Neural progenitor cell (in vitro differentiated cells): ENCODE results near the gene FBLN1. TPM values are rescaled to one million over a fixed set of nuclear protein-coding genes. Genes with fewer than 3 reads are reported as not detected.

ENCODE experiments used
- DNase-seq: peaks from one replicate; pipeline ENCODE4 v3.0.0-alpha.2; 2016; ENCODE audit warnings: low spot score
- H2AFZ ChIP-seq: fragments of 200-600 bp; sonication (generic); replicated peaks from 2 replicates; pipeline ENCODE4 v1.6.1; 2016; ENCODE audit warnings: antibody characterized with exemption
- H3F3A ChIP-seq: fragments of 200-600 bp; sonication (generic); 2 replicates; pipeline ENCODE4 v1.6.1; 2016; ENCODE audit warnings: antibody characterized with exemption, low read depth
- H3K27ac ChIP-seq: fragments of 200-600 bp; sonication (generic); 2 replicates; pipeline ENCODE4 v1.5.1; 2016; ENCODE audit warnings: mild to moderate bottlenecking
- H3K27me3 ChIP-seq: fragments of 200-600 bp; sonication (generic); 2 replicates; pipeline ENCODE4 v1.6.1; 2016; ENCODE audit warnings: mild to moderate bottlenecking, moderate library complexity
- H3K36me3 ChIP-seq: fragments of 200-600 bp; sonication (generic); 2 replicates; pipeline ENCODE4 v1.5.1; 2016
- H3K4me1 ChIP-seq: fragments of 200-600 bp; sonication (generic); 2 replicates; pipeline ENCODE4 v1.6.1; 2016; ENCODE audit warnings: mixed run types
- H3K4me2 ChIP-seq: fragments of 200-600 bp; sonication (generic); 2 replicates; pipeline ENCODE4 v1.6.1; 2016
- H3K4me3 ChIP-seq: fragments of 200-600 bp; sonication (generic); 2 replicates; pipeline ENCODE4 v1.5.1; 2016
- H3K79me2 ChIP-seq: fragments of 200-600 bp; sonication (generic); 2 replicates; pipeline ENCODE4 v1.6.1; 2016; ENCODE audit warnings: low read depth
- H3K9ac ChIP-seq: fragments of 200-600 bp; sonication (generic); 2 replicates; pipeline ENCODE4 v1.6.1; 2016
- H3K9me3 ChIP-seq: fragments of 200-600 bp; sonication (generic); 2 replicates; pipeline ENCODE4 v1.5.1; 2016; ENCODE audit warnings: low read depth
- H4K20me1 ChIP-seq: fragments of 200-600 bp; sonication (generic); 2 replicates; pipeline ENCODE4 v1.6.1; 2016; ENCODE audit warnings: low read depth
- H3K27ac Mint-ChIP-seq: 3 replicates; pipeline ENCODE4 v1.8.0; 2021; ENCODE audit warnings: mixed read lengths
- H3K27me3 Mint-ChIP-seq: 2 replicates; pipeline ENCODE4 v1.8.0; 2022; ENCODE audit warnings: low read depth, mild to moderate bottlenecking, inconsistent platforms, moderate library complexity, mixed read lengths; ENCODE audit not compliant: insufficient read depth
- H3K36me3 Mint-ChIP-seq: 3 replicates; pipeline ENCODE4 v1.8.0; 2021; ENCODE audit warnings: mixed read lengths
- H3K4me1 Mint-ChIP-seq: 3 replicates; pipeline ENCODE4 v1.8.0; 2021; ENCODE audit warnings: mixed read lengths
- H3K4me3 Mint-ChIP-seq: 3 replicates; pipeline ENCODE4 v1.8.0; 2021; ENCODE audit warnings: mild to moderate bottlenecking, moderate library complexity, mixed read lengths
- H3K9me3 Mint-ChIP-seq: 3 replicates; pipeline ENCODE4 v1.8.0; 2020; ENCODE audit warnings: mixed read lengths
- CTCF ChIP-seq: fragments of 200-600 bp; sonication (generic); IDR thresholded peaks from 2 replicates; pipeline ENCODE4 v1.5.1; 2017; ENCODE audit warnings: antibody characterized with exemption, mild to moderate bottlenecking
- EZH2 ChIP-seq: fragments of 200-600 bp; sonication (generic); IDR thresholded peaks from 2 replicates; pipeline ENCODE4 v1.6.1; 2017; ENCODE audit warnings: antibody characterized with exemption, mild to moderate bottlenecking, moderate library complexity
- EZH2phosphoT487 ChIP-seq: fragments of 200-600 bp; sonication (generic); IDR thresholded peaks from 2 replicates; pipeline ENCODE4 v1.6.1; 2017; ENCODE audit warnings: antibody characterized with exemption
- total RNA-seq: library from RNA; depleted of rRNA; stranded (reverse); fragments of >200 nt; gene quantifications from 2 replicates; pipeline ENCODE4 v1.2.3, GENCODE V29; 2015; ENCODE audit warnings: low replicate concordance

The FBLN1 gene
- total RNA-seq, 1 donor from 2014 or later: 84.3 TPM

DNA sequence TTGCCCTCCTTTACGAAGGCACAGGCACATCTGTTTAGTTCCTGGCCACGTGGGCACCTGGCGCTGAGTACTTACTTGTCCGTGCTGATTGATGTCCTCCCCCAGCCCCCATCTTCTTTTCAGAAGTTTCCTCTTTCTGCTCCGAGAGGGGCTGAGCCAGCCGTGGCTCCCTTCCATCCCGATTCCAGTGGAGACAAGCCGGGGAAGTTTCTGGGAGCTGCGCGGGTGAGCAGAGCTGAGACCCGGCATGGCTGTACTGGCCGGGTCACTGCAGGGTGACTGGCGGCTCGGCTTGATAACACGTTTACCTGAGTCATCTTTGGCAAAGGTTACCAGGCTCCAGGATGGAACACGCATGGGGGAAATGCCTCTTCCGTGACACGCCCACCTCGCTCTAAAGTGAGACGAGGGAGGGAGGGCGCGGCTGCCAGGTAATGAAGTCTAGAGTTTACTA, 123.5 kb downstream of the FBLN1 start:
- no peaks in the 10 kb centered on the region for H3K4me1 ChIP-seq
- H3K4me3 ChIP-seq: no peak overlapping the region
- no peaks in the 10 kb centered on the region for H3K36me3 ChIP-seq
- no peak overlapping the region for H3K4me2 ChIP-seq
- TF ChIP-seq CTCF: no peak
- no peak for TF ChIP-seq EZH2
- TF ChIP-seq EZH2phosphoT487: no peak
- Mint-ChIP-seq H3K4me3 (no peak overlapping the region), H3K9me3 (no peaks in the 10 kb centered on the region), H3K36me3 (no peaks in the 10 kb centered on the region), H3K27ac (no peak overlapping the region), H3K4me1 (peaks cover 20% of the 10 kb centered on the region), H3K27me3 (peaks cover 10% of the 10 kb centered on the region)
- H3F3A ChIP-seq: peaks cover 3% of the 10 kb centered on the region
- H4K20me1 ChIP-seq: peaks cover 4% of the 10 kb centered on the region
- DNase-seq: no peak
- H2AFZ ChIP-seq: no peak overlapping the region
- H3K27me3 ChIP-seq: no peaks in the 10 kb centered on the region
- H3K9ac ChIP-seq: no peak overlapping the region
- no peak overlapping the region for H3K27ac ChIP-seq
- H3K79me2 ChIP-seq: no peaks in the 10 kb centered on the region
- no peaks in the 10 kb centered on the region for H3K9me3 ChIP-seq

DNA sequence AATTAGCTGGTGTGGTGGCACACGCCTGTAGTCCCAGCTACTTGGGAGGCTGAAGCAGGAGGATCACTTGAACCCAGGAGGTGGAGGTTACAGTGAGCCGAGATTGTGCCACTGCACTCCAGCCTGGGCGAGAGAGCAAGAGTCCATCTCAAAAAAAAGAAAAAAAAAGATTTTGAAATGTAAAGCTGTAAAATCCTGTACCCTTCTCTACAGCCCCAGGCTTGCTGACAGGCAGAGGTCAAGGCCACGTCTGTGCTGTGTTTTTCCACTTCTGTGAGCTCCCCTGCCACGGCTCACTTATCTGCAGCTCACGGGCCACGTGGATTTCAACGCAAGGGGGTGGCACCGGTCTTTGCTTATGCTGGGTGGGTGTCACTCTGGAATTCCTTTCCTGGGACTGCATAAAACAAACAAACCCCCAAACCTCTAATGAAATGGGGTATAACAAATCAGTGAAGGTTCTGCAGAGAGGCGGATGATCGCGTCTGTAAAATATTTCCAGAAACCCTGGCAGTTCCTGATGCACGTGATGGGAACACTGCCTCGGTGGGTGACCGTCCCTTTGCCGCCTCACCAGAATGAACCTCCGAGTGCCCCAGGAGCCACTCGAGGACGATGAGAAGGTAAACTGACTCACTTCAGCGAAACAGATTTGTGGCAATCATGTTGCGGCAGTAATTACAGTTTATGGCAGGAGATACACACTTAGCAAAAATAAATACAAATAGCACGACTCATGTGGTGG, 125.0 kb downstream of the FBLN1 start:
- peaks cover 10% of the 10 kb centered on the region for H3K27me3 ChIP-seq
- Mint-ChIP-seq H3K9me3 (no peaks in the 10 kb centered on the region), H3K36me3 (no peaks in the 10 kb centered on the region), H3K27me3 (peaks cover 14% of the 10 kb centered on the region), H3K4me3 (no peak overlapping the region), H3K27ac (no peak overlapping the region), H3K4me1 (peaks cover 32% of the 10 kb centered on the region)
- no peak overlapping the region for H3K4me2 ChIP-seq
- H2AFZ ChIP-seq: no peak overlapping the region
- TF ChIP-seq CTCF (no peak), EZH2phosphoT487 (no peak), EZH2 (no peak)
- H3K4me1 ChIP-seq: peaks cover 4% of the 10 kb centered on the region
- DNase-seq: no peak
- peaks cover 4% of the 10 kb centered on the region for H4K20me1 ChIP-seq
- H3F3A ChIP-seq: peaks cover 10% of the 10 kb centered on the region
- no peaks in the 10 kb centered on the region for H3K36me3 ChIP-seq
- H3K4me3 ChIP-seq: no peak overlapping the region
- no peaks in the 10 kb centered on the region for H3K79me2 ChIP-seq
- H3K9me3 ChIP-seq: no peaks in the 10 kb centered on the region
- H3K9ac ChIP-seq: no peak overlapping the region
- no peak overlapping the region for H3K27ac ChIP-seq

DNA sequence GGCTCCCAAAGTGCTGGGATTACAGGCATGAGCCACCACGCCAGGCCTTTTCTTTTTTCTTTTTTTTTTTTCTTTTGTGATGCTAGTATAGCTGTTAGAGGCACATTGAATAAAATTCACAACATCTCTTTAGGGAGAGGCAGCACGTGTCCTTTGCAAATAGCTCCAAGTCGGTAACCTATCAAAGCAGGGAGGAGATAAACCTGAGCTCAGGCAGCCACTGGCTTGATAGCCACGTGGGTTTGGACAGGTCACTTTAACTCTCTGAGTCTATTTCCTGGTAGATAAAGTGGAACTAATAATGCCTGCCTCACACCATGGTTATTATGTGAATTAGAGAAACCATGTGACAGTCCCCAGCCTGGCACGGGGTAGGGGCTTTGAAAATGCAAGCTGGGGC, 125.8 kb downstream of the FBLN1 start:
- Histone ChIP-seq H2AFZ (no peak overlapping the region), H3K4me2 (no peak overlapping the region), H4K20me1 (peaks cover 4% of the 10 kb centered on the region), H3K27me3 (peaks cover 10% of the 10 kb centered on the region), H3K79me2 (no peaks in the 10 kb centered on the region), H3K27ac (no peak overlapping the region), H3K4me1 (peaks cover 10% of the 10 kb centered on the region), H3K9ac (no peak overlapping the region), H3K4me3 (no peak overlapping the region), H3K36me3 (no peaks in the 10 kb centered on the region), H3K9me3 (no peaks in the 10 kb centered on the region), H3F3A (peaks cover 16% of the 10 kb centered on the region)
- H3K4me1 Mint-ChIP-seq: peaks cover 38% of the 10 kb centered on the region
- H3K4me3 Mint-ChIP-seq: no peak overlapping the region
- DNase-seq: no peak
- no peak overlapping the region for H3K27ac Mint-ChIP-seq
- no peaks in the 10 kb centered on the region for H3K36me3 Mint-ChIP-seq
- H3K27me3 Mint-ChIP-seq: peaks cover 17% of the 10 kb centered on the region
- no peaks in the 10 kb centered on the region for H3K9me3 Mint-ChIP-seq
- TF ChIP-seq EZH2 (no peak), CTCF (no peak), EZH2phosphoT487 (no peak)
